T-cell (primary cell): Measurements from ENCODE around the gene SPINT4. TPM values are rescaled to one million over a fixed set of nuclear protein-coding genes. Genes with fewer than 3 reads are reported as not detected.

ENCODE experiments used
- total RNA-seq, 35 experiments: library from RNA in 6 of 35; stranded (reverse) in 6 of 35; fragments of 120-200 nt in 1 of 35; gene quantifications; one replicate each; pipeline versions ENCODE4 v1.2.1 to v1.2.4 and lab custom pipeline; 2013 to 2026

The SPINT4 gene
- total RNA-seq, 5 donors from 2014 or later (not counting 1 experiment from before 2014, with no cell fraction given): not detected

Other genes starting within 250 kb of the SPINT4 start
- not detected for gene SPINT3, start 206.7 kb upstream of the SPINT4 start, total RNA-seq
- not detected for gene WFDC6, start 182.9 kb upstream of the SPINT4 start, total RNA-seq
- gene EPPIN, start 174.9 kb upstream of the SPINT4 start, total RNA-seq: not detected
- not detected for gene WFDC8, start 143.1 kb upstream of the SPINT4 start, total RNA-seq
- not detected for gene WFDC10A, start 92.6 kb upstream of the SPINT4 start, total RNA-seq
- gene WFDC9, start 91.1 kb upstream of the SPINT4 start, total RNA-seq: not detected
- gene WFDC11, start 52.1 kb upstream of the SPINT4 start, total RNA-seq: not detected
- not detected for gene WFDC13, start 20.3 kb upstream of the SPINT4 start, total RNA-seq
- gene WFDC10B, start 17.3 kb upstream of the SPINT4 start, total RNA-seq: not detected
- not detected for gene WFDC3, start 69.5 kb downstream of the SPINT4 start, total RNA-seq
- gene DNTTIP1, start 69.6 kb downstream of the SPINT4 start, total RNA-seq: 10 to 100 TPM; 14.7 to 25.3 (median 20.5) TPM
- gene UBE2C, start 90.3 kb downstream of the SPINT4 start, total RNA-seq: 1 to 10 TPM in 3 of 5 donors, under 1 TPM in 2; 0.44 to 2.4 (median 1.2) TPM
- 1 to 10 TPM in 1 of 5 donors, under 1 TPM in 3, not detected in 1; 0.41 to 1.3 (median 0.70) TPM for gene TNNC2, start 105.0 kb downstream of the SPINT4 start, total RNA-seq
- 1 to 10 TPM; 1.1 to 3.5 (median 2.1) TPM for gene SNX21, start 111.5 kb downstream of the SPINT4 start, total RNA-seq
- gene ACOT8, start 135.0 kb downstream of the SPINT4 start, total RNA-seq: 10 to 100 TPM; 20.4 to 33.9 (median 32.0) TPM
- 1 to 10 TPM; 1.4 to 7.5 (median 5.6) TPM for gene ZSWIM3, start 135.3 kb downstream of the SPINT4 start, total RNA-seq
- gene ZSWIM1, start 158.9 kb downstream of the SPINT4 start, total RNA-seq: 10 to 100 TPM in 3 of 5 donors, 1 to 10 TPM in 2; 8.3 to 17.2 (median 14.6) TPM
- gene SPATA25, start 165.3 kb downstream of the SPINT4 start, total RNA-seq: 1 to 10 TPM in 4 of 5 donors, under 1 TPM in 1; 0.68 to 4.6 (median 3.6) TPM
- gene NEURL2, start 168.9 kb downstream of the SPINT4 start, total RNA-seq: 1 to 10 TPM; 3.1 to 6.9 (median 6.1) TPM
- 100 to 1,000 TPM in 1 of 5 donors, 10 to 100 TPM in 4; 55.5 to 101 (median 85.1) TPM for gene CTSA, start 169.0 kb downstream of the SPINT4 start, total RNA-seq
- gene PLTP, start 189.8 kb downstream of the SPINT4 start, total RNA-seq: 1 to 10 TPM in 3 of 5 donors, under 1 TPM in 1, not detected in 1; 0.35 to 1.7 (median 1.4) TPM
- gene PCIF1, start 212.3 kb downstream of the SPINT4 start, total RNA-seq: 10 to 100 TPM; 74.4 to 78.7 (median 74.6) TPM
- gene ZNF335, start 249.9 kb downstream of the SPINT4 start, total RNA-seq: 100 to 1,000 TPM in 1 of 5 donors, 10 to 100 TPM in 4; 58.6 to 106 (median 68.3) TPM